Liver (tissue), 9 donors: ENCODE measurements around the gene ITLN1. TPM values are rescaled to one million over a fixed set of nuclear protein-coding genes. Genes with fewer than 3 reads are reported as not detected.

Experiments
- DNase-seq: peaks from one replicate; pipeline ENCODE4 v3.0.0-alpha.2; 2017; ENCODE audit warnings: low spot score
- H3K27ac ChIP-seq, 2 donors: one replicate each; pipeline ENCODE4 v1.7.0; 2013; ENCODE audit warnings: inconsistent platforms in 2 of 2, low read length in 2 of 2, control low read depth in 1 of 2, low read depth in 1 of 2, mild to moderate bottlenecking in 1 of 2
- H3K27me3 ChIP-seq, 4 donors: one replicate each; pipeline versions ENCODE4 v1.6.1 to v1.7.0; 2013; ENCODE audit warnings: low read length in 3 of 4, inconsistent platforms in 1 of 4, mild to moderate bottlenecking in 1 of 4, moderate library complexity in 1 of 4; ENCODE audit not compliant: control insufficient read depth in 4 of 4, insufficient read depth in 4 of 4
- H3K36me3 ChIP-seq, 4 donors: one replicate each; pipeline versions ENCODE4 v1.6.1 to v1.7.0; 2013; ENCODE audit warnings: low read length in 3 of 4, mild to moderate bottlenecking in 3 of 4, low read depth in 1 of 4, moderate library complexity in 1 of 4; ENCODE audit not compliant: control insufficient read depth in 4 of 4, insufficient read depth in 3 of 4
- H3K4me1 ChIP-seq, 4 donors: one replicate each; pipeline versions ENCODE4 v1.6.1 to v1.7.0; 2013; ENCODE audit warnings: low read length in 3 of 4, mild to moderate bottlenecking in 3 of 4, moderate library complexity in 1 of 4; ENCODE audit not compliant: control insufficient read depth in 4 of 4, insufficient read depth in 4 of 4
- H3K4me3 ChIP-seq, 3 donors: one replicate each; pipeline versions ENCODE4 v1.6.1 to v1.7.0; 2013; ENCODE audit warnings: low read length in 3 of 3, control low read depth in 1 of 3, low read depth in 1 of 3, mild to moderate bottlenecking in 1 of 3
- H3K9ac ChIP-seq, 2 donors: one replicate each; pipeline ENCODE4 v1.7.0; 2013; ENCODE audit warnings: low read length in 2 of 2, mild to moderate bottlenecking in 2 of 2, moderate library complexity in 2 of 2, control low read depth in 1 of 2, low read depth in 1 of 2
- H3K9me3 ChIP-seq, 4 donors: one replicate each; pipeline versions ENCODE4 v1.6.1 to v1.7.0; 2013; ENCODE audit warnings: low read length in 3 of 4; ENCODE audit not compliant: control insufficient read depth in 4 of 4
- ATF3 ChIP-seq: IDR thresholded peaks from 2 replicates; pipeline ENCODE4 v1.6.1; 2016; ENCODE audit warnings: antibody characterized with exemption
- CTCF ChIP-seq: fragments of 150-350 bp; IDR thresholded peaks from 2 replicates; pipeline ENCODE4 v1.5.1; 2017; ENCODE audit warnings: improper control_type of control experiment, low read depth, low read length; ENCODE audit not compliant: missing input control
- EGR1 ChIP-seq, 2 donors: IDR thresholded peaks; 2 replicates each; pipeline ENCODE4 v1.6.1; 2016 to 2018; ENCODE audit warnings: antibody characterized with exemption in 2 of 2, low read depth in 2 of 2
- FOXA1 ChIP-seq: IDR thresholded peaks from 2 replicates; pipeline ENCODE4 v1.6.1; 2016; ENCODE audit warnings: antibody characterized with exemption
- FOXA2 ChIP-seq: IDR thresholded peaks from 2 replicates; pipeline ENCODE4 v1.6.1; 2016; ENCODE audit warnings: antibody characterized with exemption
- GABPA ChIP-seq, 2 donors: IDR thresholded peaks in 1 of 2; conservative IDR thresholded peaks in 1 of 2; 2 replicates each; pipeline ENCODE4 v1.6.1; 2016; ENCODE audit warnings: antibody characterized with exemption in 2 of 2, mild to moderate bottlenecking in 1 of 2, moderate library complexity in 1 of 2
- HNF4A ChIP-seq, 2 donors: conservative IDR thresholded peaks; 2 replicates each; pipeline ENCODE4 v1.6.1; 2016; ENCODE audit warnings: antibody characterized with exemption in 2 of 2, mild to moderate bottlenecking in 2 of 2
- HNF4G ChIP-seq: IDR thresholded peaks from 2 replicates; pipeline ENCODE4 v1.6.1; 2016; ENCODE audit warnings: antibody characterized with exemption
- JUND ChIP-seq, 2 donors: IDR thresholded peaks; 2 replicates each; pipeline ENCODE4 v1.6.1; 2016; ENCODE audit warnings: antibody characterized with exemption in 2 of 2
- MAX ChIP-seq: IDR thresholded peaks from 2 replicates; pipeline ENCODE4 v1.6.1; 2016; ENCODE audit warnings: antibody characterized with exemption
- NR2F2 ChIP-seq: IDR thresholded peaks from 2 replicates; pipeline ENCODE4 v1.6.1; 2016; ENCODE audit warnings: antibody characterized with exemption
- RAD21 ChIP-seq, 2 donors: IDR thresholded peaks; 2 replicates each; pipeline ENCODE4 v1.6.1; 2016; ENCODE audit warnings: antibody characterized with exemption in 2 of 2, mild to moderate bottlenecking in 2 of 2
- RXRA ChIP-seq, 2 donors: IDR thresholded peaks; 2 replicates each; pipeline ENCODE4 v1.6.1; 2017 to 2018; ENCODE audit warnings: antibody characterized with exemption in 2 of 2, mild to moderate bottlenecking in 1 of 2
- SP1 ChIP-seq: IDR thresholded peaks from 2 replicates; pipeline ENCODE4 v1.6.1; 2018; ENCODE audit warnings: antibody characterized with exemption, mild to moderate bottlenecking
- TAF1 ChIP-seq: conservative IDR thresholded peaks from 2 replicates; pipeline ENCODE4 v1.6.1; 2016; ENCODE audit warnings: antibody characterized with exemption, mild to moderate bottlenecking
- YY1 ChIP-seq: IDR thresholded peaks from 2 replicates; pipeline ENCODE4 v1.6.1; 2016; ENCODE audit warnings: antibody characterized with exemption, mild to moderate bottlenecking
- WGBS: extraction: QIAGEN DNeasy Blood & Tissue Kit; methylation state at CpG from one replicate; pipeline ENCODE4 v1.1.7; 2013; 5-methylcytosine and 5-hydroxymethylcytosine counted together
- polyA plus RNA-seq, 2 donors: library from polyadenylated mRNA; stranded (reverse) in 1 of 2; unstranded in 1 of 2; fragments of 200-250 nt in 1 of 2; fragments of >200 nt in 1 of 2; fragmentation: Nextera tagmentation in 1 of 2; extraction: Ambion mirVana in 1 of 2; gene quantifications; one replicate each; pipeline versions ENCODE4 v1.2.1 to v1.2.3, GENCODE V29; 2013 to 2015
- total RNA-seq, 2 donors: library from RNA; depleted of rRNA; stranded (reverse); fragments of >200 nt; gene quantifications; one replicate each; pipeline ENCODE4 v1.2.3, GENCODE V29; 2014
- TF ChIP-seq, protein P1 (sequence below): IDR thresholded peaks from 2 replicates; pipeline ENCODE4 v1.6.1; 2016; ENCODE audit warnings: antibody characterized with exemption, mild to moderate bottlenecking
- TF ChIP-seq, protein P2 (sequence below): IDR thresholded peaks from 2 replicates; pipeline ENCODE4 v1.6.1; 2016; ENCODE audit warnings: antibody characterized with exemption
- donor health status: healthy.
- donor health status: healthy.
- donor health status: healthy.
- donor health status: healthy.
- donor health status: healthy.

The ITLN1 gene
- total and polyA plus RNA-seq, 4 donors: 3.7 to 13.4 (median 5.5) TPM

- Histone ChIP-seq H3K36me3 (no peaks in the 10 kb centered on the region), H3K4me1 (no peaks in the 10 kb centered on the region), H3K9ac (no peak overlapping the region), H3K9me3 (no peaks in the 10 kb centered on the region), H3K27me3 (no peaks in the 10 kb centered on the region), H3K27ac (no peak overlapping the region), H3K4me3 (no peak overlapping the region)
- 96% methylated on average over 4 of the region's 4 CpGs for WGBS
- DNase-seq: no peak
- no peak for TF ChIP-seq FOXA1
- TF ChIP-seq JUND (IDR thresholded peaks at IDR 0.05): no peak
- no peak for TF ChIP-seq EGR1 (IDR thresholded peaks at IDR 0.05; ENCODE audit: low read depth in 2 of 2)
- no peak for TF ChIP-seq RXRA (IDR thresholded peaks at IDR 0.05)
Observed at GRCh38 chr1:160841079-160841478, 43.9 kb downstream of the ITLN1 start.

- H3K36me3 ChIP-seq: no peaks in the 10 kb centered on the region
- H3K4me1 ChIP-seq: no peaks in the 10 kb centered on the region
Observed at GRCh38 chr1:160839746-160840145, 45.2 kb downstream of the ITLN1 start.

More at GRCh38 chr1:160839746-160840145, 45.2 kb downstream of the ITLN1 start:
- WGBS: 87% methylated on average over 2 of the region's 2 CpGs
- Histone ChIP-seq H3K9me3 (no peaks in the 10 kb centered on the region), H3K9ac (no peak overlapping the region), H3K4me3 (no peak overlapping the region), H3K27ac (no peak overlapping the region), H3K27me3 (no peaks in the 10 kb centered on the region)
- no peak for TF ChIP-seq HNF4G
- no peak for TF ChIP-seq GABPA (IDR thresholded peaks at IDR 0.05 in 1 of 2, conservative IDR thresholded peaks at IDR 0.05 in 1 of 2)
- TF ChIP-seq, protein P1, sequence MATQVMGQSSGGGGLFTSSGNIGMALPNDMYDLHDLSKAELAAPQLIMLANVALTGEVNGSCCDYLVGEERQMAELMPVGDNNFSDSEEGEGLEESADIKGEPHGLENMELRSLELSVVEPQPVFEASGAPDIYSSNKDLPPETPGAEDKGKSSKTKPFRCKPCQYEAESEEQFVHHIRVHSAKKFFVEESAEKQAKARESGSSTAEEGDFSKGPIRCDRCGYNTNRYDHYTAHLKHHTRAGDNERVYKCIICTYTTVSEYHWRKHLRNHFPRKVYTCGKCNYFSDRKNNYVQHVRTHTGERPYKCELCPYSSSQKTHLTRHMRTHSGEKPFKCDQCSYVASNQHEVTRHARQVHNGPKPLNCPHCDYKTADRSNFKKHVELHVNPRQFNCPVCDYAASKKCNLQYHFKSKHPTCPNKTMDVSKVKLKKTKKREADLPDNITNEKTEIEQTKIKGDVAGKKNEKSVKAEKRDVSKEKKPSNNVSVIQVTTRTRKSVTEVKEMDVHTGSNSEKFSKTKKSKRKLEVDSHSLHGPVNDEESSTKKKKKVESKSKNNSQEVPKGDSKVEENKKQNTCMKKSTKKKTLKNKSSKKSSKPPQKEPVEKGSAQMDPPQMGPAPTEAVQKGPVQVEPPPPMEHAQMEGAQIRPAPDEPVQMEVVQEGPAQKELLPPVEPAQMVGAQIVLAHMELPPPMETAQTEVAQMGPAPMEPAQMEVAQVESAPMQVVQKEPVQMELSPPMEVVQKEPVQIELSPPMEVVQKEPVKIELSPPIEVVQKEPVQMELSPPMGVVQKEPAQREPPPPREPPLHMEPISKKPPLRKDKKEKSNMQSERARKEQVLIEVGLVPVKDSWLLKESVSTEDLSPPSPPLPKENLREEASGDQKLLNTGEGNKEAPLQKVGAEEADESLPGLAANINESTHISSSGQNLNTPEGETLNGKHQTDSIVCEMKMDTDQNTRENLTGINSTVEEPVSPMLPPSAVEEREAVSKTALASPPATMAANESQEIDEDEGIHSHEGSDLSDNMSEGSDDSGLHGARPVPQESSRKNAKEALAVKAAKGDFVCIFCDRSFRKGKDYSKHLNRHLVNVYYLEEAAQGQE: no peak
- TF ChIP-seq YY1: no peak
- no peak for TF ChIP-seq ATF3
- no peak for TF ChIP-seq HNF4A (conservative IDR thresholded peaks at IDR 0.05)
- no peak for TF ChIP-seq EGR1 (IDR thresholded peaks at IDR 0.05; ENCODE audit: low read depth in 2 of 2)
- no peak for TF ChIP-seq NR2F2
- TF ChIP-seq, protein P2, sequence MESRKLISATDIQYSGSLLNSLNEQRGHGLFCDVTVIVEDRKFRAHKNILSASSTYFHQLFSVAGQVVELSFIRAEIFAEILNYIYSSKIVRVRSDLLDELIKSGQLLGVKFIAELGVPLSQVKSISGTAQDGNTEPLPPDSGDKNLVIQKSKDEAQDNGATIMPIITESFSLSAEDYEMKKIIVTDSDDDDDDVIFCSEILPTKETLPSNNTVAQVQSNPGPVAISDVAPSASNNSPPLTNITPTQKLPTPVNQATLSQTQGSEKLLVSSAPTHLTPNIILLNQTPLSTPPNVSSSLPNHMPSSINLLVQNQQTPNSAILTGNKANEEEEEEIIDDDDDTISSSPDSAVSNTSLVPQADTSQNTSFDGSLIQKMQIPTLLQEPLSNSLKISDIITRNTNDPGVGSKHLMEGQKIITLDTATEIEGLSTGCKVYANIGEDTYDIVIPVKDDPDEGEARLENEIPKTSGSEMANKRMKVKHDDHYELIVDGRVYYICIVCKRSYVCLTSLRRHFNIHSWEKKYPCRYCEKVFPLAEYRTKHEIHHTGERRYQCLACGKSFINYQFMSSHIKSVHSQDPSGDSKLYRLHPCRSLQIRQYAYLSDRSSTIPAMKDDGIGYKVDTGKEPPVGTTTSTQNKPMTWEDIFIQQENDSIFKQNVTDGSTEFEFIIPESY: no peak
- TF ChIP-seq MAX: no peak
- no peak for TF ChIP-seq CTCF
- no peak for TF ChIP-seq FOXA2
- no peak for TF ChIP-seq RAD21 (IDR thresholded peaks at IDR 0.05)
- no peak for TF ChIP-seq JUND (IDR thresholded peaks at IDR 0.05)
- TF ChIP-seq FOXA1: no peak
- no peak for TF ChIP-seq TAF1
- no peak for TF ChIP-seq RXRA (IDR thresholded peaks at IDR 0.05)
- no peak for TF ChIP-seq SP1
- no peak for DNase-seq
